Measurements from ENCODE around the gene BOLA2B.

Gene BOLA2B

GRCh38 chr16:30143347-30143702 is 50.1 kb downstream of the BOLA2B start:
- no peaks in the 10 kb centered on the region for H3K36me3 ChIP-seq (ENCODE audit: low read depth)
- no peaks in the 10 kb centered on the region for H3K9me3 ChIP-seq (ENCODE audit: severe bottlenecking)
- DNase-seq (ENCODE audit: low spot score): no peak
- ATAC-seq (ENCODE audit: low read depth): no peak
- no peaks in the 10 kb centered on the region for H3K4me1 ChIP-seq (ENCODE audit: insufficient read depth, poor library complexity, severe bottlenecking)
- H3K27me3 ChIP-seq (ENCODE audit: insufficient read depth, poor library complexity, severe bottlenecking): no peaks in the 10 kb centered on the region
- H3K27ac ChIP-seq (ENCODE audit: poor library complexity, severe bottlenecking): no peak overlapping the region
- peak; percentile 15 for TF ChIP-seq CTCF (IDR thresholded peaks at IDR 0.05; ENCODE audit: poor library complexity, severe bottlenecking)
- H3K4me3 ChIP-seq (ENCODE audit: severe bottlenecking): no peak overlapping the region
